Measurements from ENCODE around the gene L3MBTL3. TPM values are rescaled to one million over a fixed set of nuclear protein-coding genes. Genes with fewer than 3 reads are reported as not detected.

L3MBTL3 gene
- total RNA-seq, 2 experiments from 2014 or later = 15.0 to 16.9 TPM

- no peak for DNase-seq
- no peak overlapping the region for H3K27ac Mint-ChIP-seq
- H3K9me3 Mint-ChIP-seq = no peaks in the 10 kb centered on the region
- CTCF ChIA-PET = no interaction called here
- POLR2A ChIA-PET = no interaction called here
- no peak overlapping the region for H3K4me3 Mint-ChIP-seq
- H3K36me3 Mint-ChIP-seq (ENCODE audit: low read depth) = peaks cover 19% of the 10 kb centered on the region
- peaks cover 3% of the 10 kb centered on the region for H3K4me1 Mint-ChIP-seq
- no peaks in the 10 kb centered on the region for H3K27me3 Mint-ChIP-seq
Observed at GRCh38 chr6:130065609-130066156, 47.3 kb downstream of the L3MBTL3 start.

- peaks cover 7% of the 10 kb centered on the region for H3K36me3 Mint-ChIP-seq (ENCODE audit: low read depth)
- CTCF ChIA-PET = interaction anchor here (1.1 kb wide), 1 partner anchor 213 kb away, joined by 4 read pairs; no protein-coding TSS in a partner anchor
- POLR2A ChIA-PET = no interaction called here
- peaks cover 6% of the 10 kb centered on the region for H3K4me1 Mint-ChIP-seq
- no peaks in the 10 kb centered on the region for H3K27me3 Mint-ChIP-seq
- DNase-seq = no peak
- H3K4me3 Mint-ChIP-seq = no peak overlapping the region
- no peaks in the 10 kb centered on the region for H3K9me3 Mint-ChIP-seq
- no peak overlapping the region for H3K27ac Mint-ChIP-seq
Observed at GRCh38 chr6:130069485-130069884, 51.1 kb downstream of the L3MBTL3 start.

- no peaks in the 10 kb centered on the region for H3K27me3 Mint-ChIP-seq
- no peaks in the 10 kb centered on the region for H3K9me3 Mint-ChIP-seq
- ChIA-PET CTCF (no interaction called here), POLR2A (no interaction called here)
- no peak overlapping the region for H3K27ac Mint-ChIP-seq
- peaks cover 11% of the 10 kb centered on the region for H3K4me1 Mint-ChIP-seq
- no peak overlapping the region for H3K4me3 Mint-ChIP-seq
- no peak for DNase-seq
- H3K36me3 Mint-ChIP-seq (ENCODE audit: low read depth) = peaks cover 7% of the 10 kb centered on the region
Observed at GRCh38 chr6:130070326-130070725, 51.9 kb downstream of the L3MBTL3 start.

- H3K27me3 Mint-ChIP-seq = no peaks in the 10 kb centered on the region
- peaks cover 7% of the 10 kb centered on the region for H3K36me3 Mint-ChIP-seq (ENCODE audit: low read depth)
- no peaks in the 10 kb centered on the region for H3K9me3 Mint-ChIP-seq
- peaks cover 16% of the 10 kb centered on the region for H3K4me1 Mint-ChIP-seq
- POLR2A ChIA-PET = no interaction called here
- no peak overlapping the region for H3K27ac Mint-ChIP-seq
- CTCF ChIA-PET = no interaction called here
- H3K4me3 Mint-ChIP-seq = no peak overlapping the region
- DNase-seq = no peak
Observed at GRCh38 chr6:130070792-130071191, 52.4 kb downstream of the L3MBTL3 start.

- Mint-ChIP-seq H3K27me3 (no peaks in the 10 kb centered on the region), H3K4me3 (no peak overlapping the region), H3K4me1 (peaks cover 30% of the 10 kb centered on the region), H3K9me3 (no peaks in the 10 kb centered on the region), H3K36me3 (ENCODE audit: low read depth) (peaks cover 14% of the 10 kb centered on the region), H3K27ac (no peak overlapping the region)
- POLR2A ChIA-PET = interaction anchor here (0.8 to 1.1 kb wide), 2 partner anchors 58 to 206 kb away, joined by 3 to 5 read pairs; no protein-coding TSS in a partner anchor
- CTCF ChIA-PET = interaction anchor here (0.8 to 1.8 kb wide), 4 partner anchors 8 to 622 kb away, joined by 3 to 7 read pairs (median 4); no protein-coding TSS in a partner anchor
- DNase-seq = no peak
Observed at GRCh38 chr6:130075879-130076460, 57.6 kb downstream of the L3MBTL3 start.

- H3K36me3 Mint-ChIP-seq (ENCODE audit: low read depth) = peaks cover 14% of the 10 kb centered on the region
- H3K4me1 Mint-ChIP-seq = peaks cover 30% of the 10 kb centered on the region
- ChIA-PET POLR2A (no interaction called here), CTCF (interaction anchor here (1.0 kb wide), 1 partner anchor 622 kb away, joined by 3 read pairs; no protein-coding TSS in a partner anchor)
- H3K27me3 Mint-ChIP-seq = no peaks in the 10 kb centered on the region
- DNase-seq = no peak
- H3K27ac Mint-ChIP-seq = no peak overlapping the region
- H3K9me3 Mint-ChIP-seq = no peaks in the 10 kb centered on the region
- H3K4me3 Mint-ChIP-seq = no peak overlapping the region
Observed at GRCh38 chr6:130076512-130076911, 58.1 kb downstream of the L3MBTL3 start.

- H3K4me1 Mint-ChIP-seq = no peaks in the 10 kb centered on the region
- H3K9me3 Mint-ChIP-seq = peaks cover 4% of the 10 kb centered on the region
- no peak for DNase-seq
- CTCF ChIA-PET = interaction anchor here (1.0 to 1.3 kb wide), 2 partner anchors 8 to 189 kb away, joined by 3 read pairs; no protein-coding TSS in a partner anchor
- H3K27me3 Mint-ChIP-seq = no peaks in the 10 kb centered on the region
- H3K36me3 Mint-ChIP-seq (ENCODE audit: low read depth) = peaks cover 32% of the 10 kb centered on the region
- no peak overlapping the region for H3K27ac Mint-ChIP-seq
- POLR2A ChIA-PET = no interaction called here
- H3K4me3 Mint-ChIP-seq = no peak overlapping the region
Observed at GRCh38 chr6:130090796-130091195, 72.4 kb downstream of the L3MBTL3 start.

- peaks cover 4% of the 10 kb centered on the region for H3K9me3 Mint-ChIP-seq
- POLR2A ChIA-PET = no interaction called here
- H3K4me3 Mint-ChIP-seq = no peak overlapping the region
- DNase-seq = no peak
- no peaks in the 10 kb centered on the region for H3K27me3 Mint-ChIP-seq
- CTCF ChIA-PET = no interaction called here
- H3K36me3 Mint-ChIP-seq (ENCODE audit: low read depth) = peaks cover 46% of the 10 kb centered on the region
- peaks cover 12% of the 10 kb centered on the region for H3K4me1 Mint-ChIP-seq
- H3K27ac Mint-ChIP-seq = no peak overlapping the region
Observed at GRCh38 chr6:130093546-130093945, 75.2 kb downstream of the L3MBTL3 start.

GRCh38 chr6:130098317-130098716, 79.9 kb downstream of the L3MBTL3 start:
- no peaks in the 10 kb centered on the region for H3K9me3 Mint-ChIP-seq
- peaks cover 12% of the 10 kb centered on the region for H3K4me1 Mint-ChIP-seq
- H3K4me3 Mint-ChIP-seq = no peak overlapping the region
- H3K36me3 Mint-ChIP-seq (ENCODE audit: low read depth) = peaks cover 45% of the 10 kb centered on the region
- ChIA-PET POLR2A (no interaction called here), CTCF (interaction anchor here (0.6 kb wide), 1 partner anchor 8 kb away, joined by 3 read pairs; no protein-coding TSS in a partner anchor)
- DNase-seq = no peak
- H3K27ac Mint-ChIP-seq = no peak overlapping the region
- no peaks in the 10 kb centered on the region for H3K27me3 Mint-ChIP-seq

GRCh38 chr6:130099119-130099518, 80.7 kb downstream of the L3MBTL3 start:
- peaks cover 12% of the 10 kb centered on the region for H3K4me1 Mint-ChIP-seq
- ChIA-PET POLR2A (no interaction called here), CTCF (interaction anchor here (0.6 kb wide), 1 partner anchor 9 kb away, joined by 3 read pairs; no protein-coding TSS in a partner anchor)
- no peak for DNase-seq
- H3K36me3 Mint-ChIP-seq (ENCODE audit: low read depth) = peaks cover 39% of the 10 kb centered on the region
- no peaks in the 10 kb centered on the region for H3K27me3 Mint-ChIP-seq
- no peaks in the 10 kb centered on the region for H3K9me3 Mint-ChIP-seq
- no peak overlapping the region for H3K27ac Mint-ChIP-seq
- H3K4me3 Mint-ChIP-seq = no peak overlapping the region

- Mint-ChIP-seq H3K4me3 (no peak overlapping the region), H3K27me3 (no peaks in the 10 kb centered on the region), H3K27ac (no peak overlapping the region), H3K36me3 (ENCODE audit: low read depth) (peaks cover 51% of the 10 kb centered on the region), H3K9me3 (peaks cover 8% of the 10 kb centered on the region), H3K4me1 (peaks cover 2% of the 10 kb centered on the region)
- POLR2A ChIA-PET = no interaction called here
- CTCF ChIA-PET = no interaction called here
- no peak for DNase-seq
Observed at GRCh38 chr6:130105996-130106704, 87.8 kb downstream of the L3MBTL3 start.

GRCh38 chr6:130107710-130108109, 89.3 kb downstream of the L3MBTL3 start:
- peaks cover 48% of the 10 kb centered on the region for H3K36me3 Mint-ChIP-seq (ENCODE audit: low read depth)
- CTCF ChIA-PET = interaction anchor here (0.6 to 1.3 kb wide), 3 partner anchors 12 to 603 kb away, joined by 3 read pairs; no protein-coding TSS in a partner anchor

GRCh38 chr6:130111031-130111430, 92.7 kb downstream of the L3MBTL3 start:
- Mint-ChIP-seq H3K27ac (no peak overlapping the region), H3K27me3 (no peaks in the 10 kb centered on the region), H3K4me1 (peaks cover 2% of the 10 kb centered on the region), H3K36me3 (ENCODE audit: low read depth) (peaks cover 56% of the 10 kb centered on the region), H3K4me3 (no peak overlapping the region), H3K9me3 (peaks cover 8% of the 10 kb centered on the region)
- POLR2A ChIA-PET = no interaction called here
- no peak for DNase-seq
- CTCF ChIA-PET = interaction anchor here (2.1 kb wide), 1 partner anchor 171 kb away, joined by 5 read pairs; no protein-coding TSS in a partner anchor

More at GRCh38 chr6:130107710-130108109, 89.3 kb downstream of the L3MBTL3 start:
- POLR2A ChIA-PET = no interaction called here
- no peak overlapping the region for H3K27ac Mint-ChIP-seq
- H3K4me1 Mint-ChIP-seq = peaks cover 2% of the 10 kb centered on the region
- H3K27me3 Mint-ChIP-seq = no peaks in the 10 kb centered on the region
- H3K9me3 Mint-ChIP-seq = peaks cover 8% of the 10 kb centered on the region
- DNase-seq = no peak
- H3K4me3 Mint-ChIP-seq = no peak overlapping the region
